Measurements from ENCODE around the gene BASP1.

DNA sequence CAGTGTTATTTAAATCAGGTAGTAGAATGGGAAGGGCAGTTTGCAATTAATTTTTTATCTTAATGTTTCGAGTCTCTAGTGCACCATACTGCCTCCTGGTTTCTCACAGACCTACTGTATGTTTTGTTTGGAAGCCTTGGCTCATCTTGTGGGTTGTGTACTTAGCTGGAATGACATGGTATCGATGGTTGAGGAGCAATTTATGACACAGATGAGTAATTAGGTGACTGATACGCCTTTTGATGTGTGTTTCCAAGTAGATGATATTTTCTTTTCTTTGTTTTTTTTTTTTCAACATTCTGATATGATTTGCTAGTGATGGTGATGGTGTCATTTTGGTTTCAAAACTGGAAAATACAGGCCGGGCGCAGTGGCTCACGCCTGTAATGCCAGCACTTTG, 16.1 kb downstream of the BASP1 start:
- TF ChIP-seq POLR2AphosphoS5 (IDR thresholded peaks at IDR 0.05; ENCODE audit: borderline replicate concordance, low read depth, low read length) (no peak), EZH2 (IDR thresholded peaks at IDR 0.05) (no peak)
